Neural progenitor cell (in vitro differentiated cells): Measurements from ENCODE around the gene KIF12. TPM values are rescaled to one million over a fixed set of nuclear protein-coding genes. Genes with fewer than 3 reads are reported as not detected.

ENCODE experiments used
- DNase-seq: peaks from one replicate; pipeline ENCODE4 v3.0.0-alpha.2; 2016; ENCODE audit warnings: low spot score
- H2AFZ ChIP-seq: fragments of 200-600 bp; sonication (generic); replicated peaks from 2 replicates; pipeline ENCODE4 v1.6.1; 2016; ENCODE audit warnings: antibody characterized with exemption
- H3F3A ChIP-seq: fragments of 200-600 bp; sonication (generic); 2 replicates; pipeline ENCODE4 v1.6.1; 2016; ENCODE audit warnings: antibody characterized with exemption, low read depth
- H3K27ac ChIP-seq: fragments of 200-600 bp; sonication (generic); 2 replicates; pipeline ENCODE4 v1.5.1; 2016; ENCODE audit warnings: mild to moderate bottlenecking
- H3K27me3 ChIP-seq: fragments of 200-600 bp; sonication (generic); 2 replicates; pipeline ENCODE4 v1.6.1; 2016; ENCODE audit warnings: mild to moderate bottlenecking, moderate library complexity
- H3K36me3 ChIP-seq: fragments of 200-600 bp; sonication (generic); 2 replicates; pipeline ENCODE4 v1.5.1; 2016
- H3K4me1 ChIP-seq: fragments of 200-600 bp; sonication (generic); 2 replicates; pipeline ENCODE4 v1.6.1; 2016; ENCODE audit warnings: mixed run types
- H3K4me2 ChIP-seq: fragments of 200-600 bp; sonication (generic); 2 replicates; pipeline ENCODE4 v1.6.1; 2016
- H3K4me3 ChIP-seq: fragments of 200-600 bp; sonication (generic); 2 replicates; pipeline ENCODE4 v1.5.1; 2016
- H3K79me2 ChIP-seq: fragments of 200-600 bp; sonication (generic); 2 replicates; pipeline ENCODE4 v1.6.1; 2016; ENCODE audit warnings: low read depth
- H3K9ac ChIP-seq: fragments of 200-600 bp; sonication (generic); 2 replicates; pipeline ENCODE4 v1.6.1; 2016
- H3K9me3 ChIP-seq: fragments of 200-600 bp; sonication (generic); 2 replicates; pipeline ENCODE4 v1.5.1; 2016; ENCODE audit warnings: low read depth
- H4K20me1 ChIP-seq: fragments of 200-600 bp; sonication (generic); 2 replicates; pipeline ENCODE4 v1.6.1; 2016; ENCODE audit warnings: low read depth
- H3K27ac Mint-ChIP-seq: 3 replicates; pipeline ENCODE4 v1.8.0; 2021; ENCODE audit warnings: mixed read lengths
- H3K27me3 Mint-ChIP-seq: 2 replicates; pipeline ENCODE4 v1.8.0; 2022; ENCODE audit warnings: low read depth, mild to moderate bottlenecking, inconsistent platforms, moderate library complexity, mixed read lengths; ENCODE audit not compliant: insufficient read depth
- H3K36me3 Mint-ChIP-seq: 3 replicates; pipeline ENCODE4 v1.8.0; 2021; ENCODE audit warnings: mixed read lengths
- H3K4me1 Mint-ChIP-seq: 3 replicates; pipeline ENCODE4 v1.8.0; 2021; ENCODE audit warnings: mixed read lengths
- H3K4me3 Mint-ChIP-seq: 3 replicates; pipeline ENCODE4 v1.8.0; 2021; ENCODE audit warnings: mild to moderate bottlenecking, moderate library complexity, mixed read lengths
- H3K9me3 Mint-ChIP-seq: 3 replicates; pipeline ENCODE4 v1.8.0; 2020; ENCODE audit warnings: mixed read lengths
- EZH2 ChIP-seq: fragments of 200-600 bp; sonication (generic); IDR thresholded peaks from 2 replicates; pipeline ENCODE4 v1.6.1; 2017; ENCODE audit warnings: antibody characterized with exemption, mild to moderate bottlenecking, moderate library complexity
- EZH2phosphoT487 ChIP-seq: fragments of 200-600 bp; sonication (generic); IDR thresholded peaks from 2 replicates; pipeline ENCODE4 v1.6.1; 2017; ENCODE audit warnings: antibody characterized with exemption
- total RNA-seq: library from RNA; depleted of rRNA; stranded (reverse); fragments of >200 nt; gene quantifications from 2 replicates; pipeline ENCODE4 v1.2.3, GENCODE V29; 2015; ENCODE audit warnings: low replicate concordance
- TF ChIP-seq, protein P1 (sequence below): fragments of 200-600 bp; sonication (generic); IDR thresholded peaks from 2 replicates; pipeline ENCODE4 v1.5.1; 2017; ENCODE audit warnings: antibody characterized with exemption, mild to moderate bottlenecking

The KIF12 gene
- total RNA-seq, 1 donor from 2014 or later = 0.56 TPM

DNA sequence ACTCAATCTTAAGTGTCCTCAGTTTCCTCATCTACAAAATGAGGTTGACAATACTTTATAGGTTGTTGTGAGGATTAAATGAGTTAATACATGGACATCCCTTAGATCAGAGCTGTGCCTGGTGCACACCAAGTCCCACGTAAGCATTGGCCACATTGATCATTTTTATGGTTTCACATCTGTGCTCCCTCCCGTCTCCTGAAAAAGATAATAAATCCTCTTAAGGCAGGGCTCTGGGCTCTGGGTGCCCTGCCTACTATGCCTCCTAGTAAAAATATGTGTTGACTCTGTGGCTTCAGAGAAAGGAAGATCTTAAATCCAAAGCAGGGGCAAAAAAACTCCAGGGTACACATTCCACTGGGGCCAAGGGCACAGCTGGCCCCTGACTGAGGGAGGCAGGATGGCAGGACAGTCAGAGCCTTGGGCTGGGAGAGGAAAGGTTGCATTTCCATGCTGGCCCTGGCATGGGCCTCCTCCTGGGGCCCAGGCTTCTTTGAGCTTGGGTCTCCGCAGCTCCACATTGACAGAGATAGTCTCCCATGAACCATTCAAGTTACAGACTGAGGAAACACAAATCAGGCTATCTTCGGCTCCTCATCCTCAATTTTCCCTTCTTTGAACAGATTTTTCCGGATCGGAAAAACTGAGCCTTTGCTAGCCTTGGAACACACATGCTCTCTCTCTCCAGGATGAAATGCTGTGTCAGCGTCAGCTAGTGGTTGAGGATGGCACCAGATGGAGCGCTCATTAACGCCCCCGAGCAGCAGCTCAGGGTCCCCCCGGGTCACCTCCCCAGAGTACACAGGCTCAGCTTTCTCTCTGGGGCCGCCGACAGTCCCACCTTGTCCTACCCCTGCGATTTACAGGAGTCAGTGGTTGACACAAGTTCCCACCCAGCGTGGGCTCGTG, 22.4 kb upstream of the KIF12 start:
- no peaks in the 10 kb centered on the region for H3K36me3 ChIP-seq
- Mint-ChIP-seq H3K27me3 (peaks cover 10% of the 10 kb centered on the region), H3K4me3 (no peak overlapping the region), H3K36me3 (no peaks in the 10 kb centered on the region), H3K4me1 (peaks cover 18% of the 10 kb centered on the region), H3K9me3 (no peaks in the 10 kb centered on the region), H3K27ac (no peak overlapping the region)
- TF ChIP-seq EZH2 (no peak), EZH2phosphoT487 (no peak)
- TF ChIP-seq, protein P1, sequence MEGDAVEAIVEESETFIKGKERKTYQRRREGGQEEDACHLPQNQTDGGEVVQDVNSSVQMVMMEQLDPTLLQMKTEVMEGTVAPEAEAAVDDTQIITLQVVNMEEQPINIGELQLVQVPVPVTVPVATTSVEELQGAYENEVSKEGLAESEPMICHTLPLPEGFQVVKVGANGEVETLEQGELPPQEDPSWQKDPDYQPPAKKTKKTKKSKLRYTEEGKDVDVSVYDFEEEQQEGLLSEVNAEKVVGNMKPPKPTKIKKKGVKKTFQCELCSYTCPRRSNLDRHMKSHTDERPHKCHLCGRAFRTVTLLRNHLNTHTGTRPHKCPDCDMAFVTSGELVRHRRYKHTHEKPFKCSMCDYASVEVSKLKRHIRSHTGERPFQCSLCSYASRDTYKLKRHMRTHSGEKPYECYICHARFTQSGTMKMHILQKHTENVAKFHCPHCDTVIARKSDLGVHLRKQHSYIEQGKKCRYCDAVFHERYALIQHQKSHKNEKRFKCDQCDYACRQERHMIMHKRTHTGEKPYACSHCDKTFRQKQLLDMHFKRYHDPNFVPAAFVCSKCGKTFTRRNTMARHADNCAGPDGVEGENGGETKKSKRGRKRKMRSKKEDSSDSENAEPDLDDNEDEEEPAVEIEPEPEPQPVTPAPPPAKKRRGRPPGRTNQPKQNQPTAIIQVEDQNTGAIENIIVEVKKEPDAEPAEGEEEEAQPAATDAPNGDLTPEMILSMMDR = no peak
- peaks cover 20% of the 10 kb centered on the region for H3K4me1 ChIP-seq
- DNase-seq = no peak
- no peak overlapping the region for H2AFZ ChIP-seq
- H3K9ac ChIP-seq = no peak overlapping the region
- H3K27me3 ChIP-seq = no peaks in the 10 kb centered on the region
- H3K79me2 ChIP-seq = no peaks in the 10 kb centered on the region
- H3K4me3 ChIP-seq = no peak overlapping the region
- H3F3A ChIP-seq = no peaks in the 10 kb centered on the region
- no peak overlapping the region for H3K4me2 ChIP-seq
- H4K20me1 ChIP-seq = no peaks in the 10 kb centered on the region
- no peaks in the 10 kb centered on the region for H3K9me3 ChIP-seq
- no peak overlapping the region for H3K27ac ChIP-seq

DNA sequence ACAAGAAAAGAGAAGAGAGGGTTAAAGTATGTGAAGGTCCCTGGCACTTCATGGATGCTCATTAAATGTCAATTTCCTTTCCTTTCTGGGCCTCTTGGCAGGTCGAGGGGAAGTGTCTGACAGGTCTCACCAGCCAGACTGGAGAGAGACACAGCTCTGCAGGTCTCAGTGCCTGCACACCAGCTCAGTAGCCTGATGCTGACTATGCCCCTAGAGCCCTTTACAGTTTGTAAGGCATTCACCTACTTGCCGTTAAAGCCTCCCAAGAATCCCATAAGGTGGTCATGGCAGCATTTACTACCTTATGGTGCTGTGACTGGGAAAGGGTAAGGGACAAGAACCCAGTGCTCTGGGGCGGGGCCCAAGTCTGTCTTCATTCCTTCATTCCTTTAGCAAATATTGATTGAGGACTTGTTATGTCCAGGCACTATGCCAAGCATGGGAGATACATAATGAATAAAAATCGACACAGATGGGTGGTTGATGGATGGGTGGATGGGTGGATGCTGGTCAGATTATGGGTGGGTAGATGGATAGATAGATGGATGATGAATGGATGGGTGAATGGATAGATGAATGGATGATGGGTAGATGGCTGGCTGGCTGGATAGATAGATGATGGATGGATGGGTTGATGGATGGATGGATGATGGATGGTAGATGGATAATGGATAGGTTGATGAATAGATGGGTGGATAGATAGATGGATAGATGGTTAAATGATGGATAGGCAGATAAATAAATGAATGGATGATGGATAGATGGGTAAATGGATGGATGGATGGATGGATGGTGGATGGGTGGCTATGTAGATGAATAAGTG, 21.3 kb upstream of the KIF12 start:
- Histone ChIP-seq H4K20me1 (no peaks in the 10 kb centered on the region), H3K27ac (no peak overlapping the region), H2AFZ (no peak overlapping the region), H3K36me3 (no peaks in the 10 kb centered on the region), H3K9me3 (no peaks in the 10 kb centered on the region), H3K79me2 (no peaks in the 10 kb centered on the region), H3K4me3 (no peak overlapping the region), H3F3A (no peaks in the 10 kb centered on the region), H3K4me2 (no peak overlapping the region), H3K27me3 (no peaks in the 10 kb centered on the region), H3K4me1 (peaks cover 18% of the 10 kb centered on the region), H3K9ac (no peak overlapping the region)
- Mint-ChIP-seq H3K36me3 (no peaks in the 10 kb centered on the region), H3K27me3 (peaks cover 9% of the 10 kb centered on the region), H3K27ac (no peak overlapping the region), H3K9me3 (no peaks in the 10 kb centered on the region), H3K4me1 (peaks cover 18% of the 10 kb centered on the region), H3K4me3 (no peak overlapping the region)
- TF ChIP-seq, protein P1 = no peak
- TF ChIP-seq EZH2 (no peak), EZH2phosphoT487 (no peak)
- DNase-seq = no peak

DNA sequence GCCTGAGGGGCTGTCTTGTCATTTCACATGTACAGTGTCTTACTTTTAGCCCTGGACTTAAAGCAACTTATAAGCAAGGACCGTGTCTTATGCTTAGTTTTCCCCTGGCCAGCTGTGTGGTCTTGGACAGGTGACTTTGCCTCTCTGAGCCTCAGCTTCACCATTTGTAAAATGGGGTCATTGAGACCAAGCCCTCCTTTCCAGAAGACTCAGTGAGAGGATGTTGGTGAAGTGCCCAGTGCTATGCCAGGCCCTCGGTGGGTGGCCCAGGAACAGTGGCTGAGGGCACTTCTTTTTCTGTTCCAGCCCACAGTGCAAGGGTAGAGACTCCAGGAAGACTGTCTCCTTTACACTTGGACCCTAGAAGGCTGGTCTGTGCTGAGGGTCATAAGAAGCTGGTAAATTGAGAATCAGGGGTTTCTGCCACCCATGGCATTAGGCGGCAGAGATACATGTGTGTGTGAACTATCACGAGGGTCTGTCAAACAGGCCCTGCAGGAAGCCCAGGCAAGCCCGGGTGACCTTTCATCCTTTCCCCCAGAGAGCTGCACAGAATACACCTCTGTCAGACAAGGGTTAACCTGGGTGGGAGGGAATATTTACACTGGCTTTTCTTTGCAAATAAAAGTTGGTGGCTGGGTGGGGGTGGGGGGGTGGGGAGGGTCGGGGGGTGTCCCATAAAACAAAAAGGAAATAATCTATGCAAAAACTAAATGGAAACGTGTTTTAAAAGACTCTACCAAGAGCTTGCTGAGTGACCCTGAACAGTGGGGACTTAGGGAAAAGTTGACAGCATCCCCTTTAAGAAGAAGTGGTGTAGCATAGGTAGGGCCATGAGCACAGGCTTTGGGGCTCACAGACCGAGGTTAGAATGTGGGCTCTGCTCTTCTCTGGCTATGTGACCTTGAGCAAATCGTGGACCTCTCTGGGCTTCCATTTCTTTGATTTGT, 20.4 kb upstream of the KIF12 start:
- H3K27me3 ChIP-seq = no peaks in the 10 kb centered on the region
- Mint-ChIP-seq H3K9me3 (no peaks in the 10 kb centered on the region), H3K4me3 (no peak overlapping the region), H3K27ac (no peak overlapping the region), H3K27me3 (peaks cover 9% of the 10 kb centered on the region), H3K36me3 (no peaks in the 10 kb centered on the region), H3K4me1 (peaks cover 18% of the 10 kb centered on the region)
- H3K9ac ChIP-seq = no peak overlapping the region
- H3K4me1 ChIP-seq = peaks cover 12% of the 10 kb centered on the region
- no peaks in the 10 kb centered on the region for H3K79me2 ChIP-seq
- H3K9me3 ChIP-seq = no peaks in the 10 kb centered on the region
- H3K27ac ChIP-seq = no peak overlapping the region
- H3F3A ChIP-seq = no peaks in the 10 kb centered on the region
- no peak for DNase-seq
- H2AFZ ChIP-seq = no peak overlapping the region
- H3K4me2 ChIP-seq = no peak overlapping the region
- TF ChIP-seq, protein P1 = no peak
- no peak for TF ChIP-seq EZH2phosphoT487
- TF ChIP-seq EZH2 = no peak
- no peak overlapping the region for H3K4me3 ChIP-seq
- H3K36me3 ChIP-seq = no peaks in the 10 kb centered on the region
- no peaks in the 10 kb centered on the region for H4K20me1 ChIP-seq
